ENCODE measurements around the gene TSEN2. TPM values are rescaled to one million over a fixed set of nuclear protein-coding genes. Genes with fewer than 3 reads are reported as not detected.

Gene TSEN2
- total and polyA plus RNA-seq, 9 donors: 13.2 to 27.4 (median 23.2) TPM

DNA sequence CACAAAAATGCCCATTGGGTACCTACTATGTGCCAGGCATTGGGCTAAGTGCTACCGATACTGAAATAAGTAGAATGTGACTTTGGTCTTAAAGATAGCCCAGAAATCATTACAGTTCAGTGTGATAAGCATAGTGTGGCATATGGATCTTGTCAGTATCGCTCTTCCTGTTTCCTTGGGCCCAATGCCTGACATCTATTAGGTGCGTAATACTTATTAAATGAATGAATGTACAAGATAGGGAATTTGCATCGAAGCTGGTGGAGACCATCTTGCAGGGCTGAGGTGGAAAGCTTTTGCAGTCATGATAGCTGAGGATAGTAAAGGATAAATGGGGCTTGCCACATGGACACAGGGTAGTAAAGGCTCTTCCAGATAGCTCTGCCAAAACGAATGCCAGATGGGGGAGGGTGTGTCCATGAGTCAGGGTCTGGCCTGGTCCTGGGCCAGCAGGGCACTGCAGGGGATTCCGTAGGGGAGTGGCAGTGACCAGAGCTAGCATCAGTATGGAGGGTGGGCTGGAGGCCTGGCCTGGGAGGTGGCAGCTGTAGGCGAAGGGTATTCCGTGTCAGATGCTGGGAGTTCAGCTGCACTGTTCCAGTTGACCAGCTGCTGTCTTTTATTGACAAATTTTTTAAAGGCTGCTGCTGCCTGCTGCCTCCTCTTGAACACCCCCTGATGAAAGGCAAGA is 23.5 kb downstream of the TSEN2 start:
- TF ChIP-seq EP300 (IDR thresholded peaks at IDR 0.05) (no peak), CTCF (IDR thresholded peaks at IDR 0.05) (no peak), POLR2A (IDR thresholded peaks at IDR 0.05) (no peak)
- H3K9me3 ChIP-seq: no peaks in the 10 kb centered on the region
- H3K36me3 ChIP-seq: no peaks in the 10 kb centered on the region
- H3K4me3 ChIP-seq: no peak overlapping the region
- peaks cover 15% of the 10 kb centered on the region for H3K4me1 ChIP-seq (ENCODE audit: insufficient read depth)
- peak; percentile 33 to 59 (median 43) for DNase-seq
- intact Hi-C loops (cut with DNase I): no loop called here
- H3K27me3 ChIP-seq: no peaks in the 10 kb centered on the region
- WGBS, 3 donors: 33 to 39% (median 37%) methylated on average over 8 of the region's 8 CpGs
- H3K27ac ChIP-seq: peak overlapping the region; percentile 31 to 54

DNA sequence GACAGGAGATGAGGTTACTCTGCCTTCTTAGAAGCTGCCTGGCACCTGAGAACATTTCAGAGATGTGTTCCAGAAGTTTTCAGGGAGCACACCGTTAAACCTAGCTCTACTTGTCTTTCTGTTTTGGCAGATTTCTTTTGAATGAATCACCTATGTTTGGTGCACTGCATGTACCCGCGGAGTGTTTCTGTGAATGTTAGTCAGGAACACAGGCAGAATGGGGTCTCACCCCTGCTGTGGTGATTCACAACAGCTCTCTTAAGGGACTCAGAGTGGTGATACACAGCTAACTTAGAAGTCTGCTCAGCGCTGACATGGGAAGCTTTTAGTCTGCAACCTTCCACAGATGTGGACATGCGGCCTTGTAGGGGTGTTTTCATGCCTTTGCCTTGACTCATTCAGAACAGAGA is 24.0 kb downstream of the TSEN2 start:
- peaks cover 15% of the 10 kb centered on the region for H3K4me1 ChIP-seq (ENCODE audit: insufficient read depth)
- H3K27me3 ChIP-seq: no peaks in the 10 kb centered on the region
- no peaks in the 10 kb centered on the region for H3K9me3 ChIP-seq
- intact Hi-C loops (cut with DNase I): no loop called here
- H3K4me3 ChIP-seq: no peak overlapping the region
- H3K27ac ChIP-seq: peak overlapping the region; percentile 31 to 54
- WGBS, 3 donors: 8 to 14% (median 11%) methylated on average over 5 of the region's 5 CpGs
- peak; percentile 24 to 78 (median 60) for DNase-seq
- H3K36me3 ChIP-seq: no peaks in the 10 kb centered on the region
- TF ChIP-seq EP300 (IDR thresholded peaks at IDR 0.05) (no peak), POLR2A (IDR thresholded peaks at IDR 0.05) (no peak), CTCF (IDR thresholded peaks at IDR 0.05) (no peak)

DNA sequence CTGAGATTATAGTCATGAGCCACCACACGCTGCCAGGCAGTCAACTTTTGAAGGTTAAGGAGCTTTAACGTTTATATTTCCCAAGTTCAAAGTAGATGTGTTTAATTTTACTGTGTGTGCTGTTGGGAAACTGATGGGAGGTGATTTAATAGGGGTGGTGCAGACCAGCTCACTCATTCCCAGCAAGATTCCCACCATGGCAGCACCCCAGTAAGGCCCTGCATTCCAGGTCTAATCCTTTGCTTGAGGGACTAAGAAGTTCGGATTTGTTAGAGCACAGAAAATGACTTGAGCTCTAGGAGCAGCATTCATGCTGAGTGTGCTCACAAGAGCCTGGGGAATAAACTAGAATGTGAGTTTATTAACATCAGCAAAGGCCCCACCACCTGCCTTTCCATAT is 25.2 kb downstream of the TSEN2 start:
- Histone ChIP-seq H3K27me3 (no peaks in the 10 kb centered on the region), H3K4me1 (ENCODE audit: insufficient read depth) (peaks cover 15% of the 10 kb centered on the region), H3K4me3 (no peak overlapping the region), H3K27ac (peak overlapping the region in 1 of 2 donors; percentile 11), H3K36me3 (no peaks in the 10 kb centered on the region), H3K9me3 (no peaks in the 10 kb centered on the region)
- intact Hi-C loops (cut with DNase I): no loop called here
- DNase-seq: no peak
- TF ChIP-seq POLR2A (IDR thresholded peaks at IDR 0.05): no peak
- no peak for TF ChIP-seq EP300 (IDR thresholded peaks at IDR 0.05)
- no peak for TF ChIP-seq CTCF (IDR thresholded peaks at IDR 0.05)
- WGBS, 3 donors: 76 to 89% (median 80%) methylated on average over 3 of the region's 3 CpGs

GRCh38 chr3:12512534-12513118 is 28.3 kb downstream of the TSEN2 start:
- Histone ChIP-seq H3K36me3 (no peaks in the 10 kb centered on the region), H3K27ac (no peak overlapping the region), H3K4me1 (ENCODE audit: insufficient read depth) (peaks cover 13% of the 10 kb centered on the region), H3K9me3 (no peaks in the 10 kb centered on the region), H3K4me3 (no peak overlapping the region), H3K27me3 (no peaks in the 10 kb centered on the region)
- no peak for DNase-seq
- intact Hi-C loops (cut with DNase I): no loop called here
- no peak for TF ChIP-seq POLR2A (IDR thresholded peaks at IDR 0.05)
- 93 to 98% (median 96%) methylated on average over 4 of the region's 4 CpGs for WGBS, 3 donors
